HFFc6 (cell line): Measurements from ENCODE around the gene ADAMTS17. TPM values are rescaled to one million over a fixed set of nuclear protein-coding genes. Genes with fewer than 3 reads are reported as not detected.

ENCODE experiments used
- DNase-seq: peaks from one replicate; pipeline ENCODE4 v3.0.0-alpha.2; 2018
- H3K27ac Mint-ChIP-seq: 2 replicates; pipeline ENCODE4 v1.8.0; 2020; ENCODE audit warnings: mild to moderate bottlenecking, mixed read lengths
- H3K27me3 Mint-ChIP-seq: 2 replicates; pipeline ENCODE4 v1.8.0; 2021; ENCODE audit warnings: mild to moderate bottlenecking, moderate library complexity, mixed read lengths; ENCODE audit not compliant: insufficient read depth
- H3K36me3 Mint-ChIP-seq: 2 replicates; pipeline ENCODE4 v1.8.0; 2021; ENCODE audit warnings: low read depth, mixed read lengths
- H3K4me1 Mint-ChIP-seq: 2 replicates; pipeline ENCODE4 v1.8.0; 2020; ENCODE audit warnings: low read depth, mixed read lengths
- H3K4me3 Mint-ChIP-seq: 2 replicates; pipeline ENCODE4 v1.8.0; 2020; ENCODE audit warnings: mild to moderate bottlenecking, moderate library complexity, mixed read lengths
- H3K9me3 Mint-ChIP-seq: 2 replicates; pipeline ENCODE4 v1.8.0; 2020; ENCODE audit warnings: mild to moderate bottlenecking, mixed read lengths
- total RNA-seq, 6 experiments: library from RNA; stranded (reverse); fragmentation: NEBNext Ultra II Directional; extraction: Animal tissue kit (Norgen Biotek cat#: 25700); gene quantifications; 2 replicates in 1 of 6; 3 replicates in 5 of 6; pipeline ENCODE4 v1.2.3, GENCODE V29; 2021
- TF ChIP-seq, protein P1 (sequence below): fragments of 200-600 bp; sonication (generic); IDR thresholded peaks from 2 replicates; pipeline ENCODE4 v1.5.0; 2021; ENCODE audit warnings: antibody characterized with exemption, mild to moderate bottlenecking

ADAMTS17 gene
- total RNA-seq, 6 experiments from 2014 or later, result not detected

DNA sequence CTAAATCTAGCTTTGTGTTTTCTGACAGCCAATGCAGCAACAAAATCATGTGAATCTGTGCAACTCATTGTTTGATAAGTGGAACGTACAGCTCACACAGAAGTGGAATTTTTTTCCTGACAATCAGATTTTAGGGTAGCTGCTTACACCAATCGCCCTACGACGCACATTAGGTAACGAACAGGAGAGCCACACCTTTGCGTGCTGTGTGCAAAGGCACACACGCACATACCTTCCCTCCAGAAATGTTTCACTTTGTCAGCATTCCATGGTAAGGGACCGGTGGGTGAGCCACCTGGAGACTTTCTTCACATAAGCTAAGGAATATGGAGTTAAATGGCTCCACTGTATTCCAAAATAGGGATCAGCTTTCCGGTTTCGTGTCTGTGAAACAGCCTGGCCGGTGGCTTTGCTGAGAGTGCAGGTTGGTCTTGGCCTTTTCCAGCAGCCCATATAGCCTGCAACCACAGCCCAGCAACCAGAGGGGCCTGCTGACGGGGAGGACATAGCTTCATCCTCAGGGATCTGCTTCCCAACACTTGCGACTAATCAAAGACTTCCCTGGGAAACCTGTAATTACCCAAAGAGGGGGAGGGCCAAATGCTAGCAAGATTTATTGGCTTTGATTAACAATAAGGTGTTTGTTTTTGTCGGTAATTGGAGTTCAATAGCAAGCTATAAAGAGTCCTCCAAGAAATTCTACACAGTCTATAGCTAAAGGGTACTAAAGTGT, 145.3 kb downstream of the ADAMTS17 start:
- peaks cover 69% of the 10 kb centered on the region for H3K9me3 Mint-ChIP-seq
- TF ChIP-seq, protein P1, sequence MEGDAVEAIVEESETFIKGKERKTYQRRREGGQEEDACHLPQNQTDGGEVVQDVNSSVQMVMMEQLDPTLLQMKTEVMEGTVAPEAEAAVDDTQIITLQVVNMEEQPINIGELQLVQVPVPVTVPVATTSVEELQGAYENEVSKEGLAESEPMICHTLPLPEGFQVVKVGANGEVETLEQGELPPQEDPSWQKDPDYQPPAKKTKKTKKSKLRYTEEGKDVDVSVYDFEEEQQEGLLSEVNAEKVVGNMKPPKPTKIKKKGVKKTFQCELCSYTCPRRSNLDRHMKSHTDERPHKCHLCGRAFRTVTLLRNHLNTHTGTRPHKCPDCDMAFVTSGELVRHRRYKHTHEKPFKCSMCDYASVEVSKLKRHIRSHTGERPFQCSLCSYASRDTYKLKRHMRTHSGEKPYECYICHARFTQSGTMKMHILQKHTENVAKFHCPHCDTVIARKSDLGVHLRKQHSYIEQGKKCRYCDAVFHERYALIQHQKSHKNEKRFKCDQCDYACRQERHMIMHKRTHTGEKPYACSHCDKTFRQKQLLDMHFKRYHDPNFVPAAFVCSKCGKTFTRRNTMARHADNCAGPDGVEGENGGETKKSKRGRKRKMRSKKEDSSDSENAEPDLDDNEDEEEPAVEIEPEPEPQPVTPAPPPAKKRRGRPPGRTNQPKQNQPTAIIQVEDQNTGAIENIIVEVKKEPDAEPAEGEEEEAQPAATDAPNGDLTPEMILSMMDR, result no peak

DNA sequence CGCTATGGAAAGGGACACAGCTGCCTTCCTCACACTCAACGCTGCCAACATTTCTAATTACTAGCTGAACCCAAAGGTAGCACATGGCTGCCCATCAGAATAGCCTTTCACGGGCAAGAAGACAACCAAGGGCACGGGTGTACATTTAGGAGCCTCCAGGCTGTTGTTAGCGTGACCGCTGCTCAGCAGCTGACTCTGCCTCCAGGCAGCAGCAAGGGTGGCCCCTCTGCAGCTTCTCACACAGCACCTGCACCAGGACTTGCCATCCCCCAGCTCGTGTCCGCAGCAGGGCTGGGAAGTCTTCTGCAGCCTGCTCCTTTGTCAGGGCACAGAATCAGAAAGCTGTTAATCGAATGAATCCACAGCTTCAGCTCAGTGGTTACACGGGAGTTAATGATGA, 146.8 kb downstream of the ADAMTS17 start:
- Mint-ChIP-seq H3K4me1 (no peaks in the 10 kb centered on the region), H3K4me3 (no peak overlapping the region), H3K27ac (no peak overlapping the region), H3K9me3 (peaks cover 74% of the 10 kb centered on the region), H3K36me3 (peaks cover 9% of the 10 kb centered on the region), H3K27me3 (no peaks in the 10 kb centered on the region)
- no peak for DNase-seq
- TF ChIP-seq, protein P1, result no peak

More for the DNA sequence above, 145.3 kb downstream of the ADAMTS17 start:
- DNase-seq, result no peak
- H3K27ac Mint-ChIP-seq, result no peak overlapping the region
- no peaks in the 10 kb centered on the region for H3K27me3 Mint-ChIP-seq
- no peaks in the 10 kb centered on the region for H3K4me1 Mint-ChIP-seq
- H3K4me3 Mint-ChIP-seq, result no peak overlapping the region
- peaks cover 5% of the 10 kb centered on the region for H3K36me3 Mint-ChIP-seq

DNA sequence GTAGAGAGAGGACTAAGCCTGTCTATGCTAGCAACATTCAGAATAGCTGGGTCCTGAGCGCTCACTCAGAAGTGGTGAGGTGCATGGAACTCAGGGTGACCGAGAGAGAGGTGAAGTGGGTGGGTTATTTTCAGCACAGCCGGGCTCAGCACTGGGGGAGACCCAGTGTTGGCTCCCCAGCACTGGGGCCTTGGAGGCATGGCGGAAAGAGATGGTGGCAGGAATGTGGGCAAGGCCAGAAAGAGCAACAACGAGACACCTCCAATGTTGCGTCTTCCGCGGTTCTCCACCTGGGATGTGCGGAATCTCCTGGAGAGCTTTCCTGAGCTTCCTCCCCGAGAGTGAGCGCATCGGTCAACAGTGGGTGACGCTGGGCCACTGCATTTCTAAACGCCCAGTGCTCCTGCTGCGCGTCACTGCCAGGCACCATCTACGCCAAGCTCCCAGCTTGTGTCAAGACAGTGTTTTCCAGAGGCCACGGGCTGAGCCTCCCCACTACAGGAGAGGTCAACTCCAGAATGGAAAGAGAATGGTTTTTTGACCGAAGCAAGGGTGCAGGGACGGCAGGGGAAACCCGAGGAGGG, 148.4 kb downstream of the ADAMTS17 start:
- H3K27me3 Mint-ChIP-seq, result no peaks in the 10 kb centered on the region
- no peak for DNase-seq
- peaks cover 75% of the 10 kb centered on the region for H3K9me3 Mint-ChIP-seq
- H3K4me1 Mint-ChIP-seq, result no peaks in the 10 kb centered on the region
- no peak overlapping the region for H3K4me3 Mint-ChIP-seq
- no peak overlapping the region for H3K27ac Mint-ChIP-seq
- TF ChIP-seq, protein P1, result no peak
- H3K36me3 Mint-ChIP-seq, result peaks cover 5% of the 10 kb centered on the region

DNA sequence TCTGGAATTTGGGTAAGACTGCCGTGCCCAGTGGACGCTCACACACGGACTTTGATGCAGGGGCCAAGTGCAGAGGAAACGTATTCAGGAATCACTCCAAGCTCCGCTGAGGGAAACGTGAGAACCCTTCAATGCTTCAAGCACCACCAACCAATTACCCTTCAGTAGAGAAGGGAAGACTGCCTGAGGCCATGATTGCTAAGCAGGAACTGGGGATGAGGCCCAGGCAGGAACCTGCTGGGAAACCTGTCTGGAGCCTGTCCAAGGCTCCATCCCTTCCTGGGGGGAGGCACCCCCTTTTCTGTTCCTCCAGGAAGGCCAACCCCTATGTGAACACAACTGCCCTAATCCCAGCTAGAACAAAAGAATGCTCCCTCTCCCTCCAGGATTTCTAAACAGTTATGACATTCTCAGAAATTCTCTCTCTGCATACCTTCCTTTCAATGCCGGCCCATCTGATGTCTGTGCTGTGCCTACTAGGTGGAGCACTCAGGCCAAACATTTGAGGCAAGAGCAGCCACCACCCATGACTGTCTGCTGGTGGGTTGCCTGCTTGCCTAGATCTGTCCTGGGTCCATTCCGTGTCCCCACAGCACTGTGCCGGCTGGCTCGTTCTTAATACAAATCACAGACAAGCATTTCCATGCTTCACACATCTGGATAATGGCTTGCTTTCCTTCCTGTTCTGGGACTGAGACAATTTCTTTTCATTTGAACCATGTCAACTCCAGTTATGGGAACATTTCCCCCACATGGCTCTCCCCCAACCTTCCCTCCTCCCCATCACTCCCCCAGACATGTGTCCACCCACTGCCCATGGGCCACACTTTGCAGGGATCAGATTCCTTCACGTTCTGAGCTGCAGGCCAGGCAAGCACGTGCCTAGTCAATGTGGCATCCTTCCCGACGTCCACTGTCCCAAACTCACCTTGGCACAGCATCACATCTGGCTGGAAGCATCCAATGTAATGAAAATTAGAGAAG, 149.4 kb downstream of the ADAMTS17 start:
- Mint-ChIP-seq H3K27ac (no peak overlapping the region), H3K4me1 (no peaks in the 10 kb centered on the region), H3K27me3 (no peaks in the 10 kb centered on the region), H3K36me3 (peaks cover 9% of the 10 kb centered on the region), H3K9me3 (peaks cover 81% of the 10 kb centered on the region), H3K4me3 (no peak overlapping the region)
- TF ChIP-seq, protein P1, result no peak
- no peak for DNase-seq

DNA sequence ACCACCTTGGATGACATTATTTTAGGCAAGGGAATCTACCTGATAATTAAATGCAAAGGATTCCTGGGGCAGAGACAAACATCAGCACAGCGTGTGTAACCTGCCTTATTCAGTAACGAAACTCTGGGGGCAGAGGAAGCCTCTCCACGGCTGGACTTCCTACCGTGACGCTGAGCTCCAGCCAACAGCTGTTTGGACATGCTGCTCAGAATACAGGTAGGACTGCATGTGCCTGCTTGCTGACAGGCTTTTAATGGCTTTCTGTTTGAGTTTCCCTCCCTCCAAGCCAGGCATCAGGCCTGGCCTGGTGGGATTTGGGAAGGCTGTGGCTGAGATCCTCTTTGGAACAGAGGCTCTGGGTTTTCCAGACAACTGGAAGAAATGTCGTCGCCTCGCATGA, 150.6 kb downstream of the ADAMTS17 start:
- TF ChIP-seq, protein P1, result no peak
- H3K4me1 Mint-ChIP-seq, result no peaks in the 10 kb centered on the region

More for the DNA sequence above, 150.6 kb downstream of the ADAMTS17 start:
- H3K9me3 Mint-ChIP-seq, result peaks cover 78% of the 10 kb centered on the region
- no peak overlapping the region for H3K27ac Mint-ChIP-seq
- H3K4me3 Mint-ChIP-seq, result no peak overlapping the region
- no peaks in the 10 kb centered on the region for H3K27me3 Mint-ChIP-seq
- H3K36me3 Mint-ChIP-seq, result peaks cover 13% of the 10 kb centered on the region
- no peak for DNase-seq
